H1 (cell line): ENCODE measurements around the gene SLC9A5.

Source experiments
- CHD2 ChIP-seq: IDR thresholded peaks from 2 replicates; pipeline ENCODE4 v1.6.1; 2012; ENCODE audit warnings: low read length, improper control_type of control experiment
- CTCF ChIP-seq, 3 experiments: IDR thresholded peaks; 1 replicate in 2 of 3; 2 replicates in 1 of 3; pipeline versions ENCODE4 v1.5.1 to v1.6.1; 2011; ENCODE audit warnings: low read length in 3 of 3, mild to moderate bottlenecking in 3 of 3, inconsistent platforms in 2 of 3, low read depth in 1 of 3, moderate library complexity in 1 of 3; ENCODE audit not compliant: insufficient read depth in 1 of 3; ENCODE audit errors: control extremely low read depth in 1 of 3
- EGR1 ChIP-seq: IDR thresholded peaks from 2 replicates; pipeline ENCODE4 v1.6.1; 2011; ENCODE audit warnings: low read depth, low read length, borderline replicate concordance
- EP300 ChIP-seq, 2 experiments: IDR thresholded peaks; 1 replicate in 1 of 2; 2 replicates in 1 of 2; pipeline ENCODE4 v1.6.1; 2011 to 2012; ENCODE audit warnings: low read depth in 2 of 2, low read length in 2 of 2, mild to moderate bottlenecking in 2 of 2, borderline replicate concordance in 1 of 2, inconsistent platforms in 1 of 2, moderate library complexity in 1 of 2
- EZH2 ChIP-seq: fragments of 200-600 bp; sonication (generic); IDR thresholded peaks from 2 replicates; pipeline ENCODE4 v1.7.1; 2012; ENCODE audit warnings: low read depth, mild to moderate bottlenecking, moderate library complexity, low read length, inconsistent platforms; ENCODE audit not compliant: severe bottlenecking
- HDAC2 ChIP-seq, 2 experiments: fragments of 300-600 bp in 1 of 2; sonication (generic) in 1 of 2; IDR thresholded peaks; 2 replicates each; pipeline ENCODE4 v1.6.1; 2011 to 2012; ENCODE audit warnings: low read depth in 2 of 2, low read length in 2 of 2, mild to moderate bottlenecking in 2 of 2, moderate library complexity in 2 of 2, borderline replicate concordance in 1 of 2, inconsistent platforms in 1 of 2
- JUN ChIP-seq: IDR thresholded peaks from 2 replicates; pipeline ENCODE4 v1.6.1; 2011; ENCODE audit warnings: low read depth, mild to moderate bottlenecking, improper control_type of control experiment, low read length
- KDM4A ChIP-seq: IDR thresholded peaks from one replicate; pipeline ENCODE4 v1.7.1; 2012; ENCODE audit warnings: low read depth, mild to moderate bottlenecking, moderate library complexity, low read length, inconsistent platforms; ENCODE audit not compliant: severe bottlenecking
- POLR2A ChIP-seq, 2 experiments: IDR thresholded peaks; 1 replicate in 1 of 2; 2 replicates in 1 of 2; pipeline ENCODE4 v1.6.1; 2011; ENCODE audit warnings: low read depth in 2 of 2, low read length in 2 of 2, mild to moderate bottlenecking in 2 of 2; ENCODE audit errors: control extremely low read depth in 1 of 2
- POLR2AphosphoS5 ChIP-seq: IDR thresholded peaks from 2 replicates; pipeline ENCODE4 v1.6.1; 2011; ENCODE audit warnings: low read depth, low read length
- POU5F1 ChIP-seq: IDR thresholded peaks from 2 replicates; pipeline ENCODE4 v1.6.1; 2011; ENCODE audit warnings: low read depth, mild to moderate bottlenecking, low read length, moderate library complexity
- RAD21 ChIP-seq, 2 experiments: IDR thresholded peaks in 1 of 2; conservative IDR thresholded peaks in 1 of 2; 2 replicates each; pipeline ENCODE4 v1.6.1; 2011; ENCODE audit warnings: low read depth in 2 of 2, low read length in 2 of 2, improper control_type of control experiment in 1 of 2, inconsistent platforms in 1 of 2, mild to moderate bottlenecking in 1 of 2, moderate library complexity in 1 of 2
- SRF ChIP-seq: IDR thresholded peaks from 2 replicates; pipeline ENCODE4 v1.6.1; 2011; ENCODE audit warnings: mild to moderate bottlenecking, low read depth, low read length, moderate library complexity
- TAF1 ChIP-seq: IDR thresholded peaks from 2 replicates; pipeline ENCODE4 v1.6.1; 2011; ENCODE audit warnings: mild to moderate bottlenecking, low read depth, low read length

- TF ChIP-seq POLR2A (IDR thresholded peaks at IDR 0.05; ENCODE audit: control extremely low read depth in 1 of 2, low read depth in 2 of 2, low read length in 2 of 2) (no peak), CTCF (IDR thresholded peaks at IDR 0.05; ENCODE audit: control extremely low read depth in 1 of 3, insufficient read depth in 1 of 3, low read depth in 1 of 3, low read length in 3 of 3) (no peak), TAF1 (no peak), POLR2AphosphoS5 (no peak), HDAC2 (IDR thresholded peaks at IDR 0.05; ENCODE audit: borderline replicate concordance in 1 of 2, low read depth in 2 of 2, low read length in 2 of 2) (no peak), RAD21 (IDR thresholded peaks at IDR 0.05 in 1 of 2, conservative IDR thresholded peaks at IDR 0.05 in 1 of 2; ENCODE audit: low read depth in 2 of 2, low read length in 2 of 2) (no peak), CHD2 (no peak), SRF (no peak), POU5F1 (no peak), KDM4A (no peak), EP300 (IDR thresholded peaks at IDR 0.05; ENCODE audit: borderline replicate concordance in 1 of 2, low read depth in 2 of 2, low read length in 2 of 2) (no peak), EGR1 (no peak), EZH2 (no peak), JUN (no peak)
These were observed 12.8 kb upstream of the SLC9A5 start for GRCh38 chr16:67235816-67236562.
